Endometrial microvascular endothelial cells (primary cell): ENCODE data around the gene FGGY. TPM values are rescaled to one million over a fixed set of nuclear protein-coding genes. Genes with fewer than 3 reads are reported as not detected.
"Not testable (repeated sequence)": the region's sequence is repeated elsewhere in the genome, so short reads cannot be mapped to it uniquely, and the experiment has no call there.

Experiments used
- in situ Hi-C: cut with HindIII; loops from 2 replicates; pipeline ENCODE4 v1.10.0; 2017; ENCODE audit warnings: low sequenced_read_pairs, low pct_unique_long_range_greater_than_20kb; ENCODE audit errors: inconsistent ontology term
- total RNA-seq: library from RNA; depleted of rRNA; stranded (reverse); fragments of >200 nt; gene quantifications from one replicate; pipeline ENCODE4 v1.2.3, GENCODE V29; 2015; ENCODE audit errors: inconsistent ontology term

FGGY gene, protein sequence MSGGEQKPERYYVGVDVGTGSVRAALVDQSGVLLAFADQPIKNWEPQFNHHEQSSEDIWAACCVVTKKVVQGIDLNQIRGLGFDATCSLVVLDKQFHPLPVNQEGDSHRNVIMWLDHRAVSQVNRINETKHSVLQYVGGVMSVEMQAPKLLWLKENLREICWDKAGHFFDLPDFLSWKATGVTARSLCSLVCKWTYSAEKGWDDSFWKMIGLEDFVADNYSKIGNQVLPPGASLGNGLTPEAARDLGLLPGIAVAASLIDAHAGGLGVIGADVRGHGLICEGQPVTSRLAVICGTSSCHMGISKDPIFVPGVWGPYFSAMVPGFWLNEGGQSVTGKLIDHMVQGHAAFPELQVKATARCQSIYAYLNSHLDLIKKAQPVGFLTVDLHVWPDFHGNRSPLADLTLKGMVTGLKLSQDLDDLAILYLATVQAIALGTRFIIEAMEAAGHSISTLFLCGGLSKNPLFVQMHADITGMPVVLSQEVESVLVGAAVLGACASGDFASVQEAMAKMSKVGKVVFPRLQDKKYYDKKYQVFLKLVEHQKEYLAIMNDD
- total RNA-seq: 2.5 TPM

DNA sequence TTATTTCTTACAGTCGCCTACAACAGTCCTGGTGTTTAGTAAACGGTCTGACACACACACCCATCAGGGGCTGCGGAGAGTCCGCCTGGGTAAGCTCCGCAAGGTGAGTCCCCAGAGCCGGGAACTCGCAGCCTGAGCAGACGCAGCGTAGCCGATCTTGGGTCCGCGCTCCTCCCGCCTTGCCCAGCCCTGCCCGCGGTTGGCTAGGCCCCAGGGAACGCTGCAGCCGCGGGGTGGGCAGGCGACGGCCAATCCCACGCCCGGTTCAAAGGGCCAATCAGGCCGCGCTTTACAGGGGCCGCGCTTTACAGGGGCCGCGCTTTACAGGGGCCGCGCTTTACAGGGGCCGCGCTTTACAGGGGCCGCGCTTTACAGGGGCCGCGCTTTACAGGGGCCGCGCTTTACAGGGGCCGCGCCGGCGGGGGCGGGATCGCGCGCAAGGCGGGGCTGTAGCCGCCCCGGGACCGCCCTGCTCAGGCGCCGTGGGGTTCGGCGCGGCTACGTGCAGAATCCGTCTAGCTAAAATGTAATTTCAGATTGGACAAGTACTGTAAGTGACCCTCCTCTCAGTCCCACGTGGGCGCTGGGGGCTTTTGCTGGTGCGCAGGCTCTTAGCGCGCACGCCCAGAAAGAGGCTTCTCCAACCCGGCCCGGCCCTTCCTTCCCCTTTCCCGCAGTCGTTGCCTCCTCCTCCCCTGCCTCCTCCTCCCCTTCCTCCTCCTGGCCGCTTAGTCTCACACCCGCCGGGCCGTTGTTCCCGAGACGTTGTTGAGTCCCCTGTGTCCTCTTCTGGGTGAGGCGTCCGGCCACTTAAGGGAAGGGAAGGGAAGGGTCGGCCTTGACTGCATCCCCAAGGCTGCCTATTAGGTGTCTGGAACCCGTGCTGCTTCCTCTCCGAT lies at the start of gene FGGY:
Gene FGGY, plus strand, starts transcription at position 737 of the 899 bp plus-strand sequence. CDS start 24,456 bp downstream, outside the sequence.
- in situ Hi-C loops: no loop called here

DNA sequence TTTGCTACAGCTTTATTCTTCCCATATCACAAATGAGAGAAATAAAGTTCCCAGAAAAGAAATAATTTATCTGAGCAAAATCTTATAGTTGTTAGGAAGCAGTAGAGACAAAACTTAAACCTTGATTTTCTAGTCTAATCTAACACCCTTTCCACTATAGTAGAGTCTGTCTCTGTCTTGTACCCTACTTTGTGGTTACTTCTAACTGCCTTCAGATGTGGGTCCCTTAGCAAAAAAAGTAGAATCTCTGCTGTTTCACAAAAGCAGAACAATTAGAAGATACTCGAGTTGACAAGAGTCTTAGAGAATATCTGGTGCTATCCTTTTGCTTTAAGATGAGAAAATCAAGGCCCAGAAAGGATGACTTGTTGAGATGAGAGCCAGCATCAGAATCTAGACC lies 48.1 kb upstream of the FGGY start:
- in situ Hi-C loops: no loop called here

DNA sequence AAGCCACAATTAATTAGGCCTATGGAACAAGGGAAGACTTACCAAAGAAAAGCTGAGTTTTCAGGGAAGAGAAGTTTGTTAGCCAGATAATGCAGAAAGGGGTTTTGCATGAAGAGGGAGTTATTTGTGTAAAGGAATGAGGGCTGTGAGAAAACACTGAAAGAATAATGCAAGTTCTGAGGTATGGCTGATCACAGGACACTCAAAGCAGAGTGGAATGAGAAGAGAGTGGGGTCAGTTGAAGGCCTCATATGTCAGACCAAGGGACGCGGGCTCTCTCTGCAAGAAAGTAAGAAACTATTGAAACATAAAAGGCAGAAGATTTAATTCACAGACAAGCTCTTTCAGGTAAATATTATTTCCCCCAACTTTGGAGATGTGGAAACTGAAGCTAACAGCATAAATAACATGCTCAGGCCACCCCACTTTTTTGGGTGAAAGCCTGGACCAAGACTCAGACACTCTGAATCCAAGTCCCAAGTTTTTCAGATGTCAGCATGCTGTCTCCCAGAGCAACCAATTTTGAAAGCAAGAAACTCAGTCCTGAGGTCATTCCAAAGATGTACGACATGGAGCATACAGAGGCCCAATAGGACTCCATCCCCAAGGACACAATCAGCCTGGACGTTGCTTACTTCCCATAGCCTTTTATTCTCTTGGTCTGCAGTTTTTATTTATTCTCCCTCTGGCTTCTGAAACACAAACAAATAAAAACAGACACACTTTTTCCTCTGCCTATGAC lies 47.3 kb upstream of the FGGY start:
- in situ Hi-C loops: no loop called here

DNA sequence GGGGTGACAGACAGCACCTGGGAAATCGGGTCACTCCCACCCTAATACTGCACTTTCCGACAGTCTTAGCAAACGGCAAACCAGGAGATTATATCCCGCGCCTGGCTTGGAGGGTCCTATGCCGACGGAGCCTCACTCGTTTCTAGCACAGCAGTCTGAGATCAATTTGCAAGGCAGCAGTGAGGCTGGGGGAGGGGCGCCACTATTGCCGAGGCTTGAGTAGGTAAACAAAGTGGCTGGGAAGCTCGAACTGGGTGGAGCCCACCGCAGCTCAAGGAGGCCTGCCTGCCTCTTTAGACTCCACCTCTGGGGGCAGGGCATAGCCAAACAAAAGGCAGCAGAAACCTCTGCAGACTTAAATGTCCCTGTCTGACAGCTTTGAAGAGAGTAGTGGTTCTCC lies 45.8 kb upstream of the FGGY start:
- in situ Hi-C loops: not testable (repeated sequence)

DNA sequence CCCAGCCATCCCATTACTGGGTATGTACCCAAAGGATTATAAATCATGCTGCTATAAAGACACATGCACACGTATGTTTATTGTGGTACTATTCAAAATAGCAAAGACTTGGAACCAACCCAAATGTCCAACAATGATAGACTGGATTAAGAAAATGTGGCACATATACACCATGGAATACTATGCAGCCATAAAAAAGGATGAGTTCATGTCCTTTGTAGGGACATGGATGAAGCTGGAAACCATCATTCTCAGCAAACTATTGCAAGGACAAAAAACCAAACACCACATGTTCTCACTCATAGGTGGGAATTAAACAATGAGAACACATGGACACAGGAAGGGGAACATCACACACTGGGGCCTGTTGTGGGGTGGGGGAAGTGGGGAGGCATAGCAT lies 40.5 kb upstream of the FGGY start:
- in situ Hi-C loops: not testable (repeated sequence)

DNA sequence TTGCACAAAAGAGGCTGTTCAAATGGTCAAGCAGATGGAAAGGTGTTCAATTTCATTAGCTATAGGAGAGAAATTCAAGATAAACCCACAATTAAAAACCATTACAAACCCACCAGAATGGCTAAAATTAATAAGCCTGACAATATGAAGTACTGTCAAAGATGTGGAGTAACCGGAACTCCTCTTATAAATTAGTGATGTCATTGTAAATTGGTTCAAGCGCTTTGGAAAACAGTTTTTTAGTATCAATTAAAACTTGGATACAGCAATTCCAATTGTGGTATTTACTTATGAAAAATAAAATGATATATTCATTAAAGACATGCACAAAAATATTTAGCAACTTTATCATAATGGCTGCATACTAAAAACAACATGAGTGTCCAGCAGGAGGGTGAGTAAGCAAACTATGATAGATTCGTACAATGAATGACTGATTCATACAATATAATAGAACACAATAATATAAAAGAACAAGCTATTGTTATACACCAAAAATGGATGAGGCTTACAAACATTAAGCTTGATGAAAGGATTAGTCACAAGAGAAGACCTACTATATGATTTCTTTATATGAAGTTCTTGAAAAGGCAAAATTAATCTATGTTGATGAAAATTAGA lies 38.4 kb upstream of the FGGY start:
- in situ Hi-C loops: no loop called here

DNA sequence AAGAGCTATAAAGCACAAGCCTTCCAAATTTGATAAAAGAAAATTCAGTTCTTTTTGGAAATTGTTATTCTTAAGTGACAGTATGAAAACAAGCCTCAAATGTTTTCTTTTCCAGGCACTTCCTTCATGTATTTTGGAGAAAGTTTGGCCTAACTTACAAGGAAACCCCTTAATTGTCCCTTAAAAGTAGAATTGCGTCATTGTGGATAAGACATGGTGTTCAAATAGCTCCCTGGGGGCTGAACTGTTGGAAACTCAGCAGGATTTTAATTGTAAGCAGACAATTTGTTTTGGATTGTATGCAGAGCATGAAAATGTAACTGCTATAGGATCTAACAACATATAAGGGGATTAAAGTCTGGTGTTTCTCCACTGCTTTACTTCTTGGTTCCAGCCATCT lies 35.4 kb upstream of the FGGY start:
- in situ Hi-C loops: no loop called here

DNA sequence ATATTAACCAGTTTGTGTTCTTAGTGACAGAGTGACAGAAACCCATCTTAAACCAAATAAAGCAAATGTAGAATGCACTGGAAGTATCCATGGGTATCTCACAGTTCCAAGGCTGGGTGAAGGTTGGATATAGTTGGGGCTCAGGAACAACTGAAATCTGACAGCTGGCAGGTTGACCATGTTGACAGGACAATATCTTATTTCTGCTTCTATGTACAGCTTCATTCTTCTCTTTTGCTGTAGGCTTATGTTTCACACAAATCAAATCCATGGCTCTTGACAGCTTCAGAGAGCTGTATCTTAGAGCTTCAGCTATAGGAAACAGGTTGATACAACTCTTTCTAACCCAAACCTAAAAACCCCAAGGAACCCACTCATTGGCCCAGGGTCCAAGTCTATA lies 34.3 kb upstream of the FGGY start:
- in situ Hi-C loops: no loop called here

DNA sequence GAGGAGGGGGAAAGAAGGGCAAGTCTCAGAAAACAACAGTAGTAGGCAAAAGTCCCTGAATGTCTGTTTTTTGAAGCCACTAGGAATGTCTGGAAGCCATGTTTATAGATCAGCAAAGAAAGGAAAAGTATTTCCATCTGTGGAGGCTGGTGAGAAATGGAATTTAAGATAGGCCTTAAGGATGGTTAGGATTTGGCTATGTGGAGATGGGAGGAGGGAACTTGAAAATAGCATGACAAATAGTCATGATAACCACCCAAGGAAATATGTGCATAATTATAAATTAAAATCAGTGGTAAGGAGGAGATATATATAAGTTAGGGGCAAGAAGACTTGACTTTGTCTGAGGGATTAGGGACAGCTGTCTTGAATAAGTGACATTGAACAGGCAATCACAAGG lies 33.8 kb upstream of the FGGY start:
- in situ Hi-C loops: no loop called here

DNA sequence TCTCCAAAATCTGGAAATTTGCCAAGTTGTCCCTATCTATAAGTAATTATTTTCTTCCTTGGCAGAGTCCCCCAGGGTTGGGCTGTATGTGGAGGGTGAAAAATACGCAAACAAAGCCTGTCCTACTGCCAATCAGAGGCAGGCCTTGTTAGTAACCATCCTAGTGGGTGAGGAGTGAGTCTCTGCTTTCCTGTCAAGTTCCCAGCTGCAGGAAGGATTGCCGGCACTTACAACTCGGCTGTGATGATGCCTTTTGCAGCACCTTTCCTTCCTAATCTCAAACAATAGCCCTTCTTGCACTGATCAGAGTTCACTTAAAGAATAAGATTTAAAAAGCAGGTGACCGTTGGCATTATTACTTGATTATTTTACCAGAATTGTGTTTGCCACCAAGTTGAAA lies 31.3 kb upstream of the FGGY start:
- in situ Hi-C loops: no loop called here

DNA sequence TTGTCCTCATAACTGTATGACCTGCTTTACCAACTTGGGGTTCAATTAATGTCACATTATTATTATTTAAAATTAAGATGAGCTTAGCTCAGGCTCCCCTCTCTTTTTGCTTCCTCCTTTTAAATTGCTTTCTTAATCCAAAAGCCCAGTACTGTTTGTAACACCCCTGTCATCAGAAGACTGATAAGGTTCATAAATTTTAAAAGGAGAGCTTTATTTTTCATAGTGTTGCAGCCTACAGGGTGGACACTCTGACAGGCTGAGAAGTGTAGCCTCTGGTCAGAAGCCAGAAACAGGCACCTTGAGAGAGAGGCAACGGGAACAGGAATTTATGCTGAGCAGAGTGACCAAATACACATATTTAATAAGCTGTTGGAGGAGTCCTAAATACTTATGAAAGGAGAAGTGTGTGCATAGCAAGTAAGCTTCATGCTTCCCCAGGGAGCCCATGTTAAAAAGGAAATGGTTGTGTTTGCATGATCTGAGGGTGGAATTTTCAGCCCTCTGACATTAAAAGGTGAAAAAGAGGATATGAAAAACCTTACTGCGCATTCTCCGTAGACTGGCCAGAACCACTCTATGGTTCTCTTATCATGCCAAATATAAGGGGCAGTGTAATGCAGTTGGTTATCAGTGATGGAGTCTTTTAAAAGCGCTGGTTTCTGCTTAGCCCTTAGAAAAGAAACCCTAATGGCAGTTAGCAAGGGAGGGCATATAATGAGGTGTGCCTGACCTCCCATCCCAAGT lies 30.5 kb upstream of the FGGY start:
- in situ Hi-C loops: no loop called here

DNA sequence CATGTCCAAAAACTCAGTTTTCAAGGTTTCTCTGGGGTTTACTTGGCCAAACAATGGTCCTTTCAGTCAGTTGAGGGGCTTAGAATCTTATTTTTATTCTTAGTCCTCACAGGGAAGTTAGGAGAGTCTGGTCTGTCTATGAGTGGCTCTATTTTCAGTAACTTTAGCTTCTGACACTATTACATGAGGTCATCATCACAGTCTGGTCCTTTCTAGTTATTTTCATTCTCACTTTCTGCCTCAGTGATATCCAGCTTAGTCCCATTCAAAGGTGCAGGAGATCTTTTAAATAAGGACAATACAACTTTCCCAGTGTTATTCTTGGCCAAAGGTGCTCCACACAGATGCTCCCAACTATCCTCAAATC lies 30.0 kb upstream of the FGGY start:
- in situ Hi-C loops: no loop called here

DNA sequence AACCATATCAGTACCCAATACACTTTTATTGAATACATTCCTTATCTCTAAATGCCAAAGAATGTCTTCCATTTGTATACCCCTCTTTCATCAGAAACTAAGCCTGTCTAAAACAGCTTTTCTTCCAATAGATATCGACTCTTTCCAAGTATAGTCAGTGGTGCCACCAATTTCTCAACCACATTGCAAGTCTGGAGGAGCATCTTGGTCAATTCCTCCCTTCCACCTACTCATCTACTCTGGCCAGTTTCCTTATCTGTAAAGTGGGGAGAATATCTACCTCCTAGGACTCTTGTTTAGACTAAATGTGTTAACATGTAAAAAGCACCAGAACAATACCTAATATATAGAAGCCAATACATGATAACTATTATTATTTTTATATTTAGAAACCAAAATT lies 28.5 kb upstream of the FGGY start:
- in situ Hi-C loops: no loop called here

DNA sequence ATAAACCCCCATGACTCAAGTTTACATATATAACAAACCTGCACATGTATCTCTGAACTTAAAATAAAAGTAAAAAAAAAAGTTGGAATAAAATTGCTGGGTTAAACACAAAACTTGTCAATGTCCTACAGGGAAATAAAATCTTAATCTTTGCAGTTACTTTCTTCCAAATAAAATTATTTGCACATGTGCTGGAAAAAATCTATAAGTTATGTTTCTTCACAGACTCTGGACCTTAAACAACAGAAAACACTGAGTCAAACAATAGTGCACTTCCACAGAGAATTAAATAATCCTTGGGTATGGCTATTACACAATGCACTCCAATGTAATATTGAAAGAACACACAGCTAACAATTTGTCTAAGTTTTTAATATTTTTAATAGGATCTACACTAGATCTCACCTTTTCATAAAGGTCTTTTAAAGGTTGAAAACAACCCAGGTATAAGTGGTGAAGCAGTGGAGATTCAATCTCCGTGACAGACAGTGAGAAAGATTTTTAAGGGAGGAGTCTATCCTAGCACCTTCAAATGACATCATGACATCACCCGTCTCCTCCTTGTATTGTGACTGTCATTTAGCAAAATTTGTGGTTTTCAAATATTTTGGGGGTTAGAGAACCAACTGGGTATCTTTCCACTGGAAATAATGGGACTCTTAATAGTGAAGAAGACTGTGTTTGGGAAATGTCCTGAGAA lies 25.2 kb upstream of the FGGY start:
- in situ Hi-C loops: no loop called here

DNA sequence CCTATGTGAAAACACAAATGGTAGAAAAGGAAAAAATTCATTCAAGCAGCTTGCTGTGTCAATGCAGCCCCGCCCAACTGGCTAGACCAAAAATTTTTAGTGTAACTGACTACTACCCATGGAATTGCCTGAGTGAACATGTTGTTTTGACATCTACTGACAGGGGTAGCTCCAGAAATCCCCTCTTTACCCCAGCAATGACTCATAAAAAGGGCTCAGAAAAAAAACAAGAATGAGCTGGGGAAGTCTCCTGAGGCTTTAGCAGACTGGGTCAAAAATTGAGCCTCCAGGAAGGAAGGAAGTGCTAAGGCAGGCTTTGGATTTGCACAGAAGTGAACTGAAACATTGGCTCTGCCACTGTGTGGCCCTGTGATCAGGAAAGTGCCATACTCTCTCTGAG lies 24.4 kb upstream of the FGGY start:
- in situ Hi-C loops: no loop called here

DNA sequence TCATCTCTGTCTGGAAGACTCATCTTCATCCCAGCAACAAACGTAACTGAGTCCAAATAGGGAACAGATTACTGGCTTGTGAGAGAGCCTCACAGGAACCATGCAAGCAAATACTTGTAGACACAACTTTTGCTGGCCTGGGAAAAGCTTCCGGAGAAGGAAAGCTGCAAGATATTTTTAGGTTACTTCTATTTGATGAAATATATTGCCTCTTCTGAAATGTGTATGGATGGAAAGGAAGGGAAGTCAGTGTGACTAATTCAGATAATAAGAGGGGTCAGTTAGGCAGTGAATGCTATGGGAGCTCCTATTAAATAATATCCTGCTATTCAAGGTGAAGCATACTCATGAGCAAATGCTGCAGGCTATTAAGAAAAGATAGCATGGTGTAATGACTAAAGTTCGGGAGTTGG lies 20.4 kb upstream of the FGGY start:
- in situ Hi-C loops: no loop called here

DNA sequence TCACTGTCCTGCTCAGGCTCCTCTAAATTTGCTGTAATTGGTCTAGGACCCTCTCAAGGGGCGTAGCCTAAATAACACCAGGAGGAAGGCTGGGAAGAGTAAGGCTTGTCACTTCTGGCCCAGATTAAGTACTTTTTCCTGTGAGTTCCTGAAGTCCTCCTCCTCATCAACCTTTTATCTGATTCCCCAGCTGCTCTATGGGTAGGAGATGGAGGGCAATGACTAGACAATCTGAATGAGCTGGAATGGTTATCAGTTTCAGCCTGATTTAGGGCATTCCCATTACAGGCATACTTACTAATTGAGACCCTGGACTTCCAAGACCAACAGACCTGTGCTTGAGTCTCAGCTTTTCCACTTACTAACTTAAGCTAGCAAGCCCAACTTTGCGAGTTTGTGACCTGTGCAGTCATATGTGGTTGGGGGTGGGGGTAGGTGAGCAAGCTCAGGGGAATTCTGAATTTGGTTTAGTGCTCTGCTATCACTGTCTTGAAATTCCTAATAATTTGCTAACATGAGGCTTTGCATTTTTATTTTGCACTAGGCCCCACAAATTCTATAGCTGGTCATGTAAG lies 18.0 kb upstream of the FGGY start:
- in situ Hi-C loops: no loop called here
